CD4-positive, CD25-positive, alpha-beta regulatory T cell (primary cell): ENCODE results near the gene GNB1. TPM values are rescaled to one million over a fixed set of nuclear protein-coding genes. Genes with fewer than 3 reads are reported as not detected.

Experiments
- ATAC-seq, 2 donors: fragments of 150-1000 bp; cut with Tn5 transposase; one replicate each; pipeline ENCODE4 v1.10.0; 2021; ENCODE audit warnings: low read depth in 2 of 2, moderate number of reproducible peaks in 2 of 2, moderate library complexity in 1 of 2
- DNase-seq, 3 donors: peaks; one replicate each; pipeline versions ENCODE4 v3.0.0 to v3.0.0-alpha.2; 2012 to 2022; ENCODE audit warnings: mixed read lengths in 1 of 3
- H3K27ac ChIP-seq: one replicate; pipeline ENCODE4 v1.7.0; 2013; ENCODE audit warnings: mild to moderate bottlenecking, low read length; ENCODE audit not compliant: insufficient read depth, poor library complexity, severe bottlenecking
- H3K27me3 ChIP-seq: one replicate; pipeline ENCODE4 v1.7.0; 2013; ENCODE audit warnings: low read length; ENCODE audit not compliant: control insufficient read depth, insufficient read depth
- H3K36me3 ChIP-seq: one replicate; pipeline ENCODE4 v1.7.0; 2013; ENCODE audit warnings: mild to moderate bottlenecking, low read length, moderate library complexity; ENCODE audit not compliant: control insufficient read depth, insufficient read depth
- H3K4me1 ChIP-seq: 2 replicates; pipeline ENCODE4 v1.7.0; 2013; ENCODE audit warnings: mild to moderate bottlenecking, low read length; ENCODE audit not compliant: insufficient read depth, control insufficient read depth, poor library complexity, severe bottlenecking
- H3K4me3 ChIP-seq: one replicate; pipeline ENCODE4 v1.7.0; 2013; ENCODE audit warnings: low read depth, mild to moderate bottlenecking, low read length, moderate library complexity
- H3K9me3 ChIP-seq, 2 experiments: 1 replicate in 1 of 2; 2 replicates in 1 of 2; pipeline ENCODE4 v1.7.0; 2013; ENCODE audit warnings: low read length in 2 of 2, mild to moderate bottlenecking in 1 of 2, moderate library complexity in 1 of 2; ENCODE audit not compliant: control insufficient read depth in 2 of 2
- H3K27ac Mint-ChIP-seq, 3 donors: one replicate each; pipeline ENCODE4 v1.8.0; 2020 to 2022; ENCODE audit warnings: mild to moderate bottlenecking in 3 of 3, mixed read lengths in 3 of 3, moderate library complexity in 2 of 3
- H3K27me3 Mint-ChIP-seq: one replicate; pipeline ENCODE4 v1.8.0; 2022; ENCODE audit warnings: mild to moderate bottlenecking, mixed read lengths
- H3K36me3 Mint-ChIP-seq: one replicate; pipeline ENCODE4 v1.8.0; 2020; ENCODE audit warnings: mixed read lengths
- H3K4me1 Mint-ChIP-seq, 4 donors: one replicate each; pipeline ENCODE4 v1.8.0; 2020 to 2022; ENCODE audit warnings: mixed read lengths in 4 of 4, mild to moderate bottlenecking in 1 of 4
- H3K4me3 Mint-ChIP-seq, 4 donors: one replicate each; pipeline ENCODE4 v1.8.0; 2020 to 2022; ENCODE audit warnings: mild to moderate bottlenecking in 4 of 4, mixed read lengths in 4 of 4, moderate library complexity in 3 of 4
- H3K9me3 Mint-ChIP-seq, 7 donors: one replicate each; pipeline ENCODE4 v1.8.0; 2020 to 2022; ENCODE audit warnings: mixed read lengths in 7 of 7, mild to moderate bottlenecking in 3 of 7, moderate library complexity in 2 of 7
- polyA plus RNA-seq, 4 donors: library from polyadenylated mRNA; unstranded; fragments of 300-500 nt; fragmentation: Illumina TruSeq; gene quantifications; one replicate each; pipeline ENCODE4 v1.2.3, GENCODE V29; 2021
- total RNA-seq: library from RNA; stranded (reverse); gene quantifications from one replicate; pipeline ENCODE4 v1.2.3, GENCODE V29; 2022

GNB1 gene
- total and polyA plus RNA-seq, 5 donors from 2014 or later: 47.0 to 242 (median 102) TPM

GRCh38 chr1:1839311-1839965 is 51.4 kb downstream of the GNB1 start:
- no peak overlapping the region for H3K27ac ChIP-seq
- no peak for ATAC-seq
- Mint-ChIP-seq H3K9me3 (no peaks in the 10 kb centered on the region), H3K36me3 (peaks cover 12% of the 10 kb centered on the region), H3K27me3 (no peaks in the 10 kb centered on the region), H3K4me3 (no peak overlapping the region), H3K4me1 (peaks cover 18 to 49% (median 32%) of the 10 kb centered on the region in 4 donors), H3K27ac (peak overlapping the region in 2 of 3 donors; percentile 32 to 74)
- H3K27me3 ChIP-seq: no peaks in the 10 kb centered on the region
- H3K4me3 ChIP-seq: no peak overlapping the region
- H3K4me1 ChIP-seq: peaks cover 29% of the 10 kb centered on the region
- no peaks in the 10 kb centered on the region for H3K9me3 ChIP-seq
- DNase-seq: no peak
- H3K36me3 ChIP-seq: peaks cover 23% of the 10 kb centered on the region

- no peak for ATAC-seq
These were observed 54.8 kb downstream of the GNB1 start for GRCh38 chr1:1836119-1836518.

GRCh38 chr1:1835546-1835945 is 55.3 kb downstream of the GNB1 start:
- Histone ChIP-seq H3K27ac (no peak overlapping the region), H3K27me3 (no peaks in the 10 kb centered on the region), H3K4me3 (no peak overlapping the region), H3K4me1 (peaks cover 8% of the 10 kb centered on the region), H3K9me3 (no peaks in the 10 kb centered on the region), H3K36me3 (peaks cover 46% of the 10 kb centered on the region)
- H3K4me3 Mint-ChIP-seq: no peak overlapping the region
- peak overlapping the region in 2 of 3 donors; percentile 31 to 75 for H3K27ac Mint-ChIP-seq
- DNase-seq (no peak), ATAC-seq (no peak)
- no peaks in the 10 kb centered on the region for H3K9me3 Mint-ChIP-seq
- H3K27me3 Mint-ChIP-seq: no peaks in the 10 kb centered on the region
- peaks cover 19 to 45% (median 28%) of the 10 kb centered on the region in 4 donors for H3K4me1 Mint-ChIP-seq
- peaks cover 24% of the 10 kb centered on the region for H3K36me3 Mint-ChIP-seq

More at GRCh38 chr1:1836119-1836518, 54.8 kb downstream of the GNB1 start:
- Histone ChIP-seq H3K9me3 (no peaks in the 10 kb centered on the region), H3K4me3 (no peak overlapping the region), H3K27ac (no peak overlapping the region), H3K36me3 (peaks cover 46% of the 10 kb centered on the region), H3K27me3 (no peaks in the 10 kb centered on the region), H3K4me1 (peaks cover 13% of the 10 kb centered on the region)
- no peak for DNase-seq
- H3K36me3 Mint-ChIP-seq: peaks cover 24% of the 10 kb centered on the region
- H3K27me3 Mint-ChIP-seq: no peaks in the 10 kb centered on the region
- H3K4me3 Mint-ChIP-seq: no peak overlapping the region
- peaks cover 19 to 50% (median 31%) of the 10 kb centered on the region in 4 donors for H3K4me1 Mint-ChIP-seq
- no peak overlapping the region for H3K27ac Mint-ChIP-seq
- H3K9me3 Mint-ChIP-seq: no peaks in the 10 kb centered on the region

GRCh38 chr1:1833916-1834325 is 57.0 kb downstream of the GNB1 start:
- H3K27me3 Mint-ChIP-seq: no peaks in the 10 kb centered on the region
- H3K4me1 Mint-ChIP-seq: peaks cover 14 to 42% (median 26%) of the 10 kb centered on the region in 4 donors
- DNase-seq (no peak), ATAC-seq (no peak)
- H3K9me3 Mint-ChIP-seq: no peaks in the 10 kb centered on the region
- Histone ChIP-seq H3K9me3 (no peaks in the 10 kb centered on the region), H3K4me3 (no peak overlapping the region), H3K4me1 (no peaks in the 10 kb centered on the region), H3K27ac (no peak overlapping the region), H3K36me3 (peaks cover 52% of the 10 kb centered on the region), H3K27me3 (no peaks in the 10 kb centered on the region)
- H3K27ac Mint-ChIP-seq: peak overlapping the region; percentile 68 to 82 (median 75)
- no peak overlapping the region for H3K4me3 Mint-ChIP-seq
- peaks cover 28% of the 10 kb centered on the region for H3K36me3 Mint-ChIP-seq

GRCh38 chr1:1833456-1833855 is 57.4 kb downstream of the GNB1 start:
- DNase-seq (no peak), ATAC-seq (no peak)
- Mint-ChIP-seq H3K36me3 (peaks cover 28% of the 10 kb centered on the region), H3K9me3 (no peaks in the 10 kb centered on the region), H3K27ac (peak overlapping the region in 1 of 3 donors; percentile 68), H3K27me3 (no peaks in the 10 kb centered on the region), H3K4me1 (peaks cover 14 to 42% (median 28%) of the 10 kb centered on the region in 4 donors), H3K4me3 (no peak overlapping the region)
- H3K36me3 ChIP-seq: peaks cover 52% of the 10 kb centered on the region
- no peak overlapping the region for H3K27ac ChIP-seq
- no peak overlapping the region for H3K4me3 ChIP-seq
- no peaks in the 10 kb centered on the region for H3K27me3 ChIP-seq
- H3K4me1 ChIP-seq: no peaks in the 10 kb centered on the region
- H3K9me3 ChIP-seq: no peaks in the 10 kb centered on the region

- H3K4me3 Mint-ChIP-seq: no peak overlapping the region
- H3K9me3 Mint-ChIP-seq: no peaks in the 10 kb centered on the region
- H3K27ac ChIP-seq: no peak overlapping the region
- H3K27me3 ChIP-seq: no peaks in the 10 kb centered on the region
- DNase-seq: no peak
- H3K27me3 Mint-ChIP-seq: no peaks in the 10 kb centered on the region
- H3K9me3 ChIP-seq: no peaks in the 10 kb centered on the region
- peaks cover 48% of the 10 kb centered on the region for H3K36me3 ChIP-seq
- H3K4me3 ChIP-seq: no peak overlapping the region
- no peak for ATAC-seq
- peaks cover 14 to 46% (median 32%) of the 10 kb centered on the region in 4 donors for H3K4me1 Mint-ChIP-seq
- H3K36me3 Mint-ChIP-seq: peaks cover 30% of the 10 kb centered on the region
- H3K27ac Mint-ChIP-seq: peak overlapping the region in 2 of 3 donors; percentile 54 to 63
- no peaks in the 10 kb centered on the region for H3K4me1 ChIP-seq
These were observed 58.1 kb downstream of the GNB1 start for GRCh38 chr1:1832820-1833219.

- H3K4me1 Mint-ChIP-seq: peaks cover 14 to 52% (median 37%) of the 10 kb centered on the region in 4 donors
- no peak overlapping the region for H3K4me3 Mint-ChIP-seq
- ATAC-seq (no peak), DNase-seq (no peak)
- H3K27me3 Mint-ChIP-seq: no peaks in the 10 kb centered on the region
- peaks cover 30% of the 10 kb centered on the region for H3K36me3 Mint-ChIP-seq
- Histone ChIP-seq H3K36me3 (peaks cover 48% of the 10 kb centered on the region), H3K4me3 (no peak overlapping the region), H3K27ac (no peak overlapping the region), H3K9me3 (no peaks in the 10 kb centered on the region), H3K4me1 (peaks cover 4% of the 10 kb centered on the region), H3K27me3 (no peaks in the 10 kb centered on the region)
- H3K27ac Mint-ChIP-seq: peak overlapping the region; percentile 54 to 92 (median 66)
- H3K9me3 Mint-ChIP-seq: no peaks in the 10 kb centered on the region
These were observed 58.7 kb downstream of the GNB1 start for GRCh38 chr1:1832166-1832565.
